Fibroblast of mammary gland (primary cell): ENCODE results near the gene RANBP1.

Experiments used
- DNase-seq: peaks from one replicate; pipeline ENCODE4 v3.0.0-alpha.2; 2010; ENCODE audit warnings: low read depth
- H3K4me3 ChIP-seq: 2 replicates; pipeline ENCODE4 v1.5.1; 2011; ENCODE audit warnings: low read depth, mild to moderate bottlenecking, low read length, moderate library complexity; ENCODE audit not compliant: control insufficient read depth
- CTCF ChIP-seq: conservative IDR thresholded peaks from 2 replicates; pipeline ENCODE4 v1.5.1; 2011; ENCODE audit warnings: low read depth, low read length, inconsistent platforms; ENCODE audit not compliant: control insufficient read depth, insufficient read depth

RANBP1 gene

GRCh38 chr22:20149257-20150250 is 33.6 kb downstream of the RANBP1 start:
- TF ChIP-seq CTCF = no peak
- no peak for DNase-seq
- H3K4me3 ChIP-seq = no peak overlapping the region

- no peak for DNase-seq
- no peak within 1 kb of the TSS for H3K4me3 ChIP-seq
- TF ChIP-seq CTCF = no peak
Observed at GRCh38 chr22:20150381-20151275, 34.7 kb downstream of the RANBP1 start, which contains the start of gene CCDC188. TSS of gene CCDC188 (minus strand) at chr22:20151055. CDS start at chr22:20150986, 69 bp downstream.

- TF ChIP-seq CTCF = no peak
- no peak for DNase-seq
- H3K4me3 ChIP-seq = no peak overlapping the region
Observed at GRCh38 chr22:20151276-20151588, 35.3 kb downstream of the RANBP1 start.

GRCh38 chr22:20152464-20152890 is 36.6 kb downstream of the RANBP1 start:
- no peak for TF ChIP-seq CTCF
- DNase-seq = no peak
- H3K4me3 ChIP-seq = no peak overlapping the region

- TF ChIP-seq CTCF = no peak
- no peak overlapping the region for H3K4me3 ChIP-seq
- DNase-seq = no peak
Observed at GRCh38 chr22:20153945-20154344, 38.0 kb downstream of the RANBP1 start.

GRCh38 chr22:20154602-20155187 is 38.8 kb downstream of the RANBP1 start:
- no peak for TF ChIP-seq CTCF
- H3K4me3 ChIP-seq = peak overlapping the region; percentile 47
- DNase-seq = no peak
